Measurements from ENCODE around the gene IRAK1.

The IRAK1 gene

DNA sequence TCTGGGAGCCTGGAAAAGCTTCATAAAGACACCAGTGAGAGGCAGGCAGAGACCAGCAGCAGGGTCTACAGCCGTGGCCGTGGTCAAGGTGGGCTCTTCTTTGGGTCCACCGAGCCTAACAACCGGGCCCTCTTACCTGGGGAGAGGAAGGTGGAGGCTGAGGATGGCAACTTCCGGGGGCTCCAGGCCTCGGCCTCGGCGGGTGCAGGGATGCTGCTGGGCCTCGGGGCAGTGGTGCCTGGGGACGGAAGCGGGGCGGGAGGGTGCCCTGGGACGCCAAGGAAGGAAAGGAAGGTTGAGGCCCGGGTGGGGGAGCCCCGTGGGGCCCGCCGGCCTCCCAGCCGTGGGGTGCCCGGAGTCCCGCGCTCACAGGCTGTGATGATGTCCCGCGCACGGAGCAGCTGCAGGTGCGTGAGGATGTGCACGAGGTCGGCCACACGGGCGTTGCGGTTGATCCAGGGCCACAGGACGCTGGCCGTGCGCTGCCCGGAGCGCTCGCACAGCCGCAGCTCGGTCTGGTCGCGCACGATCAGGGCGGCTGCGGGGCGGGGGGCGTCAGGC lies 561 bp downstream of the IRAK1 start:
- DNase-seq (ENCODE audit: low read depth), result no peak

DNA sequence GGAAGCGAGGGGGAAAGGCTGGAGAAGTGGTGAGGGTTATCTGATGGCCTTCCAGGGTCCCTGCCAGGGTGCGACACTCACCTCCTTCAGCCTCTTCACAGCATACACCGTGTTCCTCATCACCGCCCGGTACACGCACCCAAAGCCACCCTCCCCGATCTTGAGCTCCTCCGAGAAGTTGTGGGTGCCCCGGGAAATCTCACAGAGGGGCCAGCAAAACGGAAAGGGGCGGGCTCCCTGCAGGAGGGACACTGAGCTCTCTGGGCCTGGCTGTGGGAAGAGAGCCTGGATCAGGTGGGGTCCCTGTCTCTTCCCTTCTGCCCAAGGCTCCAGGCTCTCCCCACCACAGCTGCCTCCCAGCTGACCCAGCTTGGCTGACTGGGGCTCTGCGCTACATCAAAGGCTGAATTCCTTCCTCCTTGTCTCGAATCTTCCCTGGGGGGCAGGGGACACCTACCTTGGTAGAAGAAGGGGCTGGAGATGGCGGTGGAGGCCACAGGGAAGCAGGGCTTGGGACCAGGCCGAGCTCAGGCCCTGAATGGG lies 1.1 kb downstream of the IRAK1 start:
- DNase-seq (ENCODE audit: low read depth), result no peak

DNA sequence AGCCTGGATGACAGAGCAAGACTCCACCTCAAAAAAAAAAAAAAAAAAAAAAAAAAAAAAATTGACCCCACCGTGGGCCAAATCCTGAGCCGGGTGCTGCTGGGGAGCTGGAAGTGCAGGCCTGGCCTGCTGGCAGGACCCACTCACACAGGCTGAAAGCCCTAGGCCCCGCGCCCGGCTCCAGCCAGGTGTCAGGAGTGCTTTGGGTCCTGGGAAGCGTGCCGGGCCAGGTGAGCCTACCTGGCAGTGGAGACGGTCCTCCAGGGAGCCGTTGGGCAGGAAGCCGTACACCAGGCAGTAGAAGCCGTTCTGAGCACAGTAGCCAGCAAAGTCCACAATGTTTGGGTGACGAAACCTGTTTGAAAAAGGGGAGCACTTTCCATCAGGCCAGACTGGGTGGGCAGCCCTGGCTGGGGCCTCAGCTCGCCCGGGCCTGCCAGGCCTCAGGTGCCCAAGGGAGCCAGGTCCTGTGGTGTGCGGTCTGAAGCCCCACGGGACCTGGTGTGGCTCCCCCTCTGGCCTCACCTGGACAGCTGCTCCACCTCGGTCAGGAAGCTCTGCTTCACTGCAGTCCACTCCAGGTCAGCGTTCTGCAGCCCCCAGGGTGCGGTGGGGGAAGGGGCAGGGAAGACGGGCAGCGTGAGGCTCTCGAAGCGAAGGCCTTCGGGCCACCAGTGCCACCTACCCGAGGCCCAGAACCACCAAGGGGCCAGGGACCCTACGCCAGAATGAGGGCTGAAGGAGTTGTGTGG lies 1.8 kb downstream of the IRAK1 start:
- no peak for DNase-seq (ENCODE audit: low read depth)

DNA sequence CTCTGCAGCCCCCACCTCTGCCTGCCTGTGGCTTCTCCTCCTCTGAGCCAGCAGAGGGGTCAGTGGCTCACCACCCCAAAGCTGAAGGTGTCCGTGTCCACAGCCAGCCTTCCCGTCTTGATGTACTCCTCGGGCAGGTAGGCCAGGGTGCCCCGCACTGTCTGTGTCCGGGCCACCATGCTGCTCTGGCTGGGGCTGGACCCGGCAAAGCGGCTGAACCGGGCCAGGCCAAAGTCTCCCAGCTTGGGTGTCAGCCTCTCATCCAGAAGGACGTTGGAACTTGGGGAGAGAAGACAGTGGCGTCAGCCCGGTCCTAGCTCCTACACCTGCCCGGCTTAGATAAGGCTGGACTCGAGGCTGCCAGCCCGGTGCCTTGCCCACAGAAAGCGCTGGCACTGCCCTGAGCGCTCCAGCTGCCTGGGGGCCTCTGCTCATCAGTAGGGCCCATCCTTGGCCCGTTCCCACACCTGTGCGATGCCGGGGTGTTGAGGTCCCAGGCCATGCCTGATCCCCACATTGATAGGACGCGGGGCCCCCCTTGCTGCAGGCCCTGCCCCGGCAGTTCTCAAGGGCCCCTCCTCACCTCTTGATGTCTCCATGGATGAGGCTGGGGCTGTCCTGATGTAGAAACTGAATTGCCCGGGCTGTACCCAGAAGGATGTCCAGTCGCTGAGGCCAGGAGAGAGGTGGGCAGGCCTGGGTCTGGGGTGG lies 3.2 kb downstream of the IRAK1 start:
- no peak for DNase-seq (ENCODE audit: low read depth)

DNA sequence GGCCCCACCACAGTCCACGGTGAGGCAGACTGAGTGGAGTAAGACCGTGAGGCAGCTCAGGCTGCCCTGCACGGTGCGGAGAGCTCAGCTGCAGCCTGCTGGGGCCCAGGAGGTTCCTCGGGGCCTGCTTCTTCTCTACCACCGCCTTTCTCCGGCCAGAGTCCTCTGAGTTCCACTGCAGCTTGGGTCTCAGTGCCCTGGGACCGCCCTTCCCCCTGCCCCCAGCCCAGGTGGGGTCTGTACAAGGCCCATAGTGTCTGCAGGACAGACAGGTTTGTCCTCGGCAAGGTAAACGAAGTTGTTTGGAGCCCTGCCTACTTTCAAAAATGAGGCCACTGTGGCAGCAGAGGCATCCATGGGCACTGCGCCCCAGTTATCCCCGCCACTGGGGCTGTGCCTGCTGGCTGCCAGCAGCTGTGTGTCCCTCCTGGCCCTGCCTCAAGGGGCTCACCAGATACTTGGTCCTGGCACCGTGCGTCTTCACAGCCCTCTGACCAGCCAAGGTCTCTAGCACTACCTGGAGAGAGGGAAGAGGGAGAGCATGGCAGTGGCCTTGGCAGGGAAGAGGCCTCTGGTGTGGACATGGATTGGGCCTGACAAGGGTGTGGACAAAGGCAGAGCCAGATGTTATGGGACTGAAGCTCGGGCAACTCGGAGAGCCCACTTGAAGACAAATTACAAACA lies 4.0 kb downstream of the IRAK1 start:
- DNase-seq (ENCODE audit: low read depth), result no peak

DNA sequence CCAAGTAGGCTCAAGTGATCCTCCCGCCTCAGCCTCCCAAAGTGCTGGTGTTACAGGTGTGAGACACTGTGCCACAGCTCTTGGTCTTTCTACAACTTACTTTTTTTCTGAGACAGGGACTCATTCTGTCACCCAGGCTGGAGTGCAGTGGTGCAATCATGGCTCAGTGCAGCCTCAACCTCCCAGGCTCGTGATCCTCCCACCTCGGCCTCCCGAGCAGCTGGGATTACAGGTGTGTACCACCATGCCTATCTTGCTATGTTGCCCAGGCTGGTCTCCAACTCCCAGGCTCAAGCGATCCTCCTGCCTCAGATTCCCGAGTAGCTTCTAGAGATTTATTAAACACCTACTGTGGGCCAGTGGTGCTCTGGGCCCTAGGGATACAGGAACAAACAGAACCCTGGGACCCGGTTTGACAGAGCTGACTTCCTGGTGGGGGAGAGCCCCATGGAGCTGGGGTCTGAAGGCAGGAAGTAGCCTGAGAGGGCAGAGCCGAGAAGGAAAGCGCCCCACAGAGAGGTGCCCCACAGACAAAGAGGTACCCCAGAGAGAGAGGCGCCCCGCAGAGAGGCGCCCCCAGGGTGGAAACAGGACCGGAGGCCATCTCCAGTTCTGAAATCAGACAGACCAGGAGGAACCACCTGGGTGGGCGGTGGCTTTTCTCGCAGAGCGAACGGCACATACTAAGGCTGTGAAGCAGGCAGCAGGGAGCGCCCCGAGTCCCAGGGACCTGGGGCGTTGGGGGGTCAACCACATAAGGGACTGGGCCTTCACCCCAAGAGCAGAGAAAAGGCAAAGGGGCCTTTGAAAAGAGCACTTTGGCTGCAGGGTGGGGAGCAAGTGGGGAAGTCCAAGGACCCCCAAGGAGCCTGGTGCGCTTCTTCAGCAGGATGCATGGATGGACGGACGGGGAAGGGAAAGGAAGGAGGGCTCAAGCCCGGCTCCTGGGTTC lies 5.0 kb downstream of the IRAK1 start:
- no peak for DNase-seq (ENCODE audit: low read depth)

DNA sequence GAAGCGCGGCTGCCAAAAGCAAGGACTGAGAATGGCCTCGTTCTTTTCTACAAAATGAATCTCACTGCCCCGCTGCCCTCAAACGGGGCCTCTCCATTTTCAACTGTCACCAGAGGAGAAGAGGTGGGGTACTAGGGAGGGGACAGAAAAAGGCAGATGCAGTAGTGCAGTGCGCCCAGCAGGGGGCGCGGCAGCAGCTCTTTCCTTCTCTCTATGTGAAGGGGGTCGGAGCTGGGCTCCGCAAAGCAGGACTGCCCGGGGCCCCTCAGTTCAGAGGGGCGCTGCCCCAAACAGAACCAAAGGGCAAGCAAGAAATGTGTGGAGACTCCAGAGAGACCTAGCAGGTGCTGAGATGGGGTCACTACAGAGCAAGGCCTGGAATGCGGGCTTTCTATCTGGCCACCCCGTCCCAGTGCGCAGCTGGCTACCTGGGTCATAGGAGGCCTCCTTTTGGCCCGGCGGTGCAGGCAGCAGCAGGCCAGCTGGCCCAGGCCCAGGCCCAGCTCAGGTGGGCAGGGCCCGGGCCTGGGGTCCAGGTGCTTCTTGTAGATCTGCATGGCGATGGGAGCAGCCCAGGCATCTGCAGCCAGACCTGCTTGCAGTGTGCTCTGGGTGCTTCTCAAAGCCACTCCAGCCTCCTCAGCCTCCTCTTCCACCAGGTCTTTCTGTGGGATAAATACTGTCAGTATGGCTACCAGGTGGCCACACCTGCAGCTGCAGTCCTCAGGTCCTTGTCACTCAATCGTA lies 5.9 kb downstream of the IRAK1 start:
- DNase-seq (ENCODE audit: low read depth), result no peak

DNA sequence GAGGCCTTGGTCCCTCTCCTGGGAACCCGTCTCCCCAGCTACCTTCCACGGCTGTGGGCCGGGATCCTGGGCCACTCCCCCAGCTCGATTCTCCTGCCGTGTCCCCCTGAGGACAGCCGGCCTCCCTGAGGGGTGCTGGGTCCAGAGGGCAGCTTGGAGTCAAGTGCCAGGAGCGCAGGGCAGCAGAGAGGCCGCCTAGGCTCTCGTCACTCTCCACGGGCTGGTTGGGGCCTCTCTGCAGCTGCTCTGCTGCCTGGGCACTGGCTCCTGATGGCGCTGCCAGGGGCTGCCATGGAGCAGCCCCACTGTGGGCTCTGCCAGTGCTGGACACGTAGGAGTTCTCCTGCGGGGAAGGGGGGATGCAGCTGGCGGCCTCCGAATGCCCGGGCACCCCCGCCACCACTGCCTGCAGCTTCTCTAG lies 6.7 kb downstream of the IRAK1 start:
- DNase-seq (ENCODE audit: low read depth), result no peak

DNA sequence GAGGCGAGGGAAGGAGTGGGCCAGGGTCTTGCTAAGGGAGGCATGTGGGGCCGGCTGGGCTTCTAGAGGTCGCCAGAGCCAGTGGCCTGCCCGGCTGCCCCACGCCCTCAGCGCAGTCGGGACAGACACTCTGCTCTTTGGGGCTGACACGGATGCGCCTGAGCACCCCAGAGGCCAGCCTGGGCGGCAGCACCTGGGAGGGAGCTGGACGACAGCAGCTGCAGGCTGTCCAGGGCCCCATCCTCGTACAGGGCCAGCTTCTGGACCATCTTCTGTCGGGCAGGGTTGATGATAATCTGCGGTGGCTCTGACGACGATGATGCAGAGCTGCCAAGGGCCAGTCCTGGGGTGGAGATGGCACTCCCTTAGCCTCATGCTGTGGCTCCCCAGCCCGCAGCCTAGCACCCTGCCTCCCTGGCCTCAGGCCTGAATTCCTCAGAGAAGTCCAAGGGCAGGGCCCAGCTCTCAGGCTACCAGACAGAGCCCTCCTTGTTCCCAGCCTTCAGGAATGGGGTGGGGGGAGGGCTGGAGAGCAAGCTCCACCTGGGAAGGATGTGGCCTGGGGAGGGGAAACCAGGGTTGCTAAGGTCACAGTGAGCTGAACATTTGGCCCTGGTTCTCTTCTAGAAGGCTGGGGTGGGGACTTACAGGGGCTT lies 7.2 kb downstream of the IRAK1 start:
- no peak for DNase-seq (ENCODE audit: low read depth)

DNA sequence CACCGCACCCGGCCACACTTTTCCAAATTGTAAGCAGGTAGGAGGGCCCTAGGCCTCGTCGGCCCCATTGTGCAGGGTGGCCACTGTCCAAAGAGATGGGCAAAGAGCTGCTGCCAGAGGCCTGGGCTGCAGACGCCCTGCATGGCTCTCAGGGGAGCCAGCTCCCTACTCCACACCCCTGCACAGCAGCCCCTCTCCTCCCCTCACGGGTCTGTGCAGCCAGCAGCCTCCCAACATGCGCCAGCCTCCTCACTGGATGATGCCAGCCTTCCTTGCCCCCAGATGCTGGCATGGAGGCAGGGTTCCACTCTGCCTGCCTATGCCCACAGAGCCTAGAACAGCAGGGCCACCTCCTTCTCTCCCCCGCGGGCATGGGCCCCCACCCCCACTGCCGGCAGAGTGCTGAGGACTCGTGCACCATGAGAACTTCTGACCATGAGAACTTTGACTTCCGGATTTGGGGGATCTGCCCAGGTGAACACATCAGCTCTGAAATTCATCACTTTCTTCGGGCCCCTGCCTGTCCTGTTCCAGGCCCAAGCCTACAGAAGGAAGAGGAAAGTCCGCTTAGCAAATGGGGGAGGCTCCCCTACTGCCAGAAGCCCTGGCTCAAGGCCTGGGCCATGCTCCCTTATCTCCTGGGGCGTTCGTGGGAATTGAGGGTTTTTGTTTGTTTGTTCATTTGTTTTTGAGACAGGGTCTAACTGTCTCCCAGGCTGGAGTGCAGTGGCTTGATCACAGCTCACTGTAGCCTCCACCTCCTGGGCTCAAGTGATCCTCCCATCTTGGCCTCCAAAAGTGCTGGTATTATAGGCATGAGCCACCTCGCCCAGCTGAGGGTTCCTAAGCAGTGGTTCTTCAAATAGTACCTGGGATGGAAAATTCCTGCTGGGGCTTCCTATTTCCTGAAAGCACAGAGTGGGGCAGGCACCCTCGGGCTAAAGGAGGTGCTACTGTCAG lies 8.0 kb downstream of the IRAK1 start:
- DNase-seq (ENCODE audit: low read depth), result no peak

DNA sequence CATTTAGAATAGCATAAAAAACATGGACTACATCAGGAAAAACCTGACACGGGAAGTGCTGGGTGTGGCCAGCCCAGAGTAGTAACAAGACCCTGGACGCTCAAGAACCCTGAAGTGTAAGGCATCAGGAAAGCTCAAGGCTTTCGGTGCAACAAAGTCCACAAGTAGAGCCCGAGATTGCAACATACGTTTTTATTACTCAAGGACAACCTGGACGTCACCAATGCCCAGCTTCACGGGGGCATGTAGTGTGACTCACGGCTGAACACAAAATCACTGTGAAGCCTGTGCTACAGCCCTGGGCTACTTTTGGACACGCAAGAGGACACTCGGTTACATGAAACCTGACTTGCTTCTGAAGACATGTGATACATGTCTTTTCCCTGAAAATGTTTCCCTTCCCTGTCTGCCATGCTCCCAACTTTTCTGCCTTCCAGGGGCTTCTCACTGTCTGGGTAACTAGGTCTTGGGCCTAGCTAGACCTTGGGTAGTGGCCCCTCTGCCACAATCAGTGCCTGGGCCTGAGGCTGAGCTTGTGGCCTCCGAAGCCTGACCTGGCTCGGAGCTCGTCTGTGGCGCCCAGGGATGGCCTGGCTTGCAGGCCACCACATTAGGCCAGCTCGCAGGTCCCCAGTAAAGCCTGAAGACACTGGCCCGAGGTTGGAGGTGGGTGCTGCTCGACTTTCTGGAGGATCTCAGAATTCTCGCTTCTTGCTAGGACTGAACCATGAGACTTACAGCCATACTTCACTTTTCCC lies 9.2 kb downstream of the IRAK1 start:
- DNase-seq (ENCODE audit: low read depth), result no peak

DNA sequence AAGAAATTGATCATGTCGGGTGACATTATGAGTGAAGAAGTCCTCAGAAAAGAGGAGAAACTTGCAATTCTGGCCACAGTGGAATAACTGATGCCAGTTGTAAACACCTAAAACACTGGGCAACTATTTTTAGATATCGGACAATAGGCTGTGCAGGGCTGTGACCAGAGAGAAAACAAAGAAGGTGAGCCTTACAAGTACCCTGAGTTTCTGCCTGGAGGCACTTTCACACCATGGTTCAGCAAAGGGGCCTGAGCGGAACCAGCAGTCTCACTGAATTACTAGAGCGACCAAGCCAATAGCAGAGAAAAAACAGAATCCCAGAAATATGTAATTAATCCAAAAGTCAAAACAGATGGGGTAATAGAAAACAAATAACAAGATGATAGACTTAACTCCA lies 11.2 kb downstream of the IRAK1 start:
- DNase-seq (ENCODE audit: low read depth), result no peak

DNA sequence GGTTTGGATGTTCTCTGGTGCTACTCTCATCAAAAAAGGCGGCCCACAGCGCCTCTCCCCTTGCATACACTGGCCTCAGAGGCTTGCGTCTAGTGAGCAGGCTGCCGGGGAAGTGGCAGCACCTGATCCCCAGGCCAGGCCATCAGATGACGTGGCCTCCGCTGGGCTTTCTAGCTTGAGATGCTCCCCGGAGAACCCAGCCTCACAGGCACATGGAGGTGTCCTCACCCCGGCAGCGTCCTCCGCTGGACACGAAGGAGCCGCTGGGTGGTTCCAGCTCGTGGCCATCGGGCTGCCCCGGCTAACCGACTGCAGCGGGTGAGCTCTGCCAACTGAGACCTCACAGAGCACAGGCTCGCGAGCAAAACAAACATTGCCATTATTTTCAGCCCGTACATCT lies 12.8 kb downstream of the IRAK1 start:
- DNase-seq (ENCODE audit: low read depth), result no peak

DNA sequence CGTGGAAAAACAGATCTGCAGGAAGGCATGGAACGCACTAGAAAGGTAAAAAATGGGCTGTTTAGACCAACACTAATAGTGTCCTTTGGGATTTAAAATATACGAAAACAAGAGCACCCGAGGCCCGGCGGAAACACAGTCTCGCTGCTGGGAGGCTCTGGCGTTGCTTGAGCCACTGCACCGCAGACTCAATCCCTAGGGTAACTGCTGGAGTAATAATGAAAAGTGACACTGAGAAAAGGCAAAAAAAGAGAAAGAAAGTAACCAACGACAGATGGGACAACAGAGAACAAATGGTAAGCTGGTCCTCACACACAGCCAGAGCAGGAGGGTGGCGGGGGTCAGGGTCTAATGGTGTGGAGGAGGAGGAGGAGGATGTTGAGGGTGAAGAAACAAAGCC lies 15.4 kb downstream of the IRAK1 start:
- no peak for DNase-seq (ENCODE audit: low read depth)

DNA sequence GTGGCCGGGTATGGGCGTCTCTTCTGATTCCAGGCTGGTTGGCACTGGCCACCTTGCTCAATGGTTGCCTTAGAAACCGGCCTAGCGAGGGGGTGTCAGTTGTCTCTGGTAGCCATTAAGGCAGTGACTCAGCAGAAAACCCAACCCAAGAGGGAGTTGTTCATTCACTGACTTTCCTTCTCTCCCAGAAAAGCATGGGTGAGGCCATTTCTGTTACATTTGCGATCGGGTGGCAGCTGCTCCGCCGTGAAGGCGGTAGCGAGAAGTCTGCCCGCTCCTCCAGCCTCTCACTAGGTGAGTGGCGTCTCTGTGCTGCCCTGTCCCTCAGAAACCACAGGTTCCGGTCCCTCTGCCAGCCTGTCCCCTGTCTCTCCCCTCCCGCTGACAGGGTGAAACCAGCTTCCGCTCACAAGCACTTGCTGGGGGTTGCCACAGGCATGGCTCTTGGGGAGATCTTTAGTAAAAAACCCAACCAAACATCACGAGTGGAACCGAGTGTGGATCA lies 17.4 kb downstream of the IRAK1 start:
- no peak for DNase-seq (ENCODE audit: low read depth)

DNA sequence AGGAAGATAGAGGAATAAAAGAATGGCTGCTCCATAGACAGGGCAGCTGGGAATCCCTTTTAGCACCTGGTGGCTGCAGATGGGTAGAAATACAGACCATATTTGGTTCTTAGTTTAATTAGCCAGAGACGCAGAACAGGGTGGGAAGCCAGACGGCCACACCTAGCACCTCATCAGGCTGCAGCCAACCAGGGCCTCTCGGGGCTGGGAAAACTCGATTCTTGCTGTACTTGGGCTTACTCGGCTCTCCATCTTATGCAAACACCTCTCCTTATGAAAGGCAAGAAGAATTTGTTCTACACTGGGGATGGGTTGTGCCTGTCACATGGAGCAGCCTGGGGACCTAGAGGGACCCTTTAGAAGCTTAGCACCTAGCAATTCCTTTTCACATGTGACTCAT lies 19.7 kb downstream of the IRAK1 start:
- no peak for DNase-seq (ENCODE audit: low read depth)

DNA sequence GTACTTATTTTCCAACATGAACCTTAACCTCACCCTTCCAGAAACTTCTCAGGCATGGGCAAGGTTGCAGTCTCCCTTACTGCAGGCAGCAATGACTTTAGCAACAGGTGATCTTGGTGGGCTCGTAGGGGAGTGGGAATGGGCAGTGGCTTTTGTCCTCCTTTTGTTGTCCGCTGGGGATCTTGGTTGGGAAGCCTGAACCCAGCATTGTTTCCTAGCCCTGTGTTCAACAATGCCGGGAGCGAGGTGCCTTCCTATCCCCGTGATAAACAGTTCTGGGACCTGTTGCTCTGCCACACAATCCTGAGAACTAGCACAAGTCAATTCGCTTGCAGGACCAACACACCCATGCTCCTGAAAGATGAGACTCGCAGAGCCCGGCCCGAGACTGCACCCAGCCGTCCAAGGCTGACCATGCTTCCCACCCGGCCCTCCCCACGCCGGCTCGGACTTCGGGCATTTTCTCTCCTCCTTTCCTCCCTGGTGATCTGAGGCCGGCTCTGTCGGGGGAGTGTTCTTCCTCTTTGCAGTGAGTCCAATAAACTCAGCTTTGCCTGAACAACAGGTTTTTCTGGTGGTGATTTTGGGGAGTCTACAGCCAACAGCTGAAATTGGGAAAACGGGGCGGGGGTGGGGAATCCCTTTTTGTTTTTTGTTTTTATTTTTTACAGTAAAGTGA lies 20.2 kb downstream of the IRAK1 start:
- DNase-seq (ENCODE audit: low read depth), result no peak

All from HS-27A (cell line).